ENCODE data around the gene TAOK2.

TAOK2 gene

DNA sequence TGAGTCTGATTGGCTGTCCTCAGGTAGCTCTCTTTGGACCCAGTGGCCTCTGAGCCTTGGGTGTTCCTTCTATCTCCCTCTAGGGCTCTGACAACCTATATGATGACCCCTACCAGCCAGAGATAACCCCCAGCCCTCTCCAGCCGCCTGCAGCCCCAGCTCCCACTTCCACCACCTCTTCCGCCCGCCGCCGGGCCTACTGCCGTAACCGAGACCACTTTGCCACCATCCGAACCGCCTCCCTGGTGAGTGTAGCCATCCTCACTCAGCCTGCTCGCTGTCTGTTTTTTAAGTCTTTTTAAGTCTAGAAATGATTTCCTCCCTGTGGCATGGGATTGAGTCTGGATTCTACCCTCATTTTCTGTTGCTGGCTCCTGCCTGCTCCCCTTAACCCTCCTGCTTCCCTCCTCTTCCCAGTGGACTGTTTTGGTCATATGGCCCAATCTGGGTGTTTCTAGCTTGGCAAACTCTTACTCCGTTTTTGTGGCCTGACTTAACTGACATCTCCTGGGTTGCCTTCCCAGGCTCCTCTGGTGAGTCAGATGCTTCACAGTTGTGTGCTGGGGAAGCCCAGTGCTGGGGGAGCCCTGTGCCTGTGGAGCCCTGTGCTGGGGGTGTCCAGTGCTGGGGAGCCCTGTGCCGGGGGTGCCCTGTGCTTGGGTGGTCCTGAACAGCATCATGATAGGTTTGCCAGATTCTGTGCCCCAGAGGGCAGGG, 9.9 kb downstream of the TAOK2 start:
- in situ Hi-C loops (cut with MboI; ENCODE audit: low sequenced_read_pairs, unreplicated experiment): no loop called here

DNA sequence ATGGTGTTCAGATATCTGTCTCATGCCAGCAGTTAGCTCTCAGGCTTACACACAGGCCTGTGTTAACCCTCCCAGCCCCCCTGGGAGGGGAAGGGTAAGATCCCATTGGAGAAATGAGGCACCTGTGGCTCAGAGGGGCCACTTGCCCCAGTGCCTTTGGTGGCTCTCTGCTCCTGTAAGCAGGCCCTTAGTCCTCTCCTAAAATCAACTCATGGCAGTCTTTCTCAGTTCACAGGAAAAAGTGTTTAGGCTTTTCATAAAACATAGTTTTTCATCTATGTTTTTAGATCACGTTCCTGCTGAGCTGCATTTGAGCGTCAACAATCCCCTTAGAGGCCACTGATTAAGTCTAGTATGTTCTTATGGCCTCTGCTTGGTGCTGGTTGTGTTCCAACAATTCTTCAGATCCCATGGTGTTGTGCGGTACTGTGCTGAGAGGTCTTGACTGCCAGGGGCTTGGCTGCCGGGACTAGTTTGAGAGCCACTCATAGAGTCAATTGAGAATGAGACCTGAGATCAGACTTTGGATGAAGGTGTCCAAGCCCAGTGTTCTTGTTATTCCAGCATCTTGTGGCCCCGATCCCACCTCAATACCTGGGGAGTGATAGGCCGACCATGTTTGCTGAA, 10.6 kb downstream of the TAOK2 start:
- TF ChIP-seq, protein P1, sequence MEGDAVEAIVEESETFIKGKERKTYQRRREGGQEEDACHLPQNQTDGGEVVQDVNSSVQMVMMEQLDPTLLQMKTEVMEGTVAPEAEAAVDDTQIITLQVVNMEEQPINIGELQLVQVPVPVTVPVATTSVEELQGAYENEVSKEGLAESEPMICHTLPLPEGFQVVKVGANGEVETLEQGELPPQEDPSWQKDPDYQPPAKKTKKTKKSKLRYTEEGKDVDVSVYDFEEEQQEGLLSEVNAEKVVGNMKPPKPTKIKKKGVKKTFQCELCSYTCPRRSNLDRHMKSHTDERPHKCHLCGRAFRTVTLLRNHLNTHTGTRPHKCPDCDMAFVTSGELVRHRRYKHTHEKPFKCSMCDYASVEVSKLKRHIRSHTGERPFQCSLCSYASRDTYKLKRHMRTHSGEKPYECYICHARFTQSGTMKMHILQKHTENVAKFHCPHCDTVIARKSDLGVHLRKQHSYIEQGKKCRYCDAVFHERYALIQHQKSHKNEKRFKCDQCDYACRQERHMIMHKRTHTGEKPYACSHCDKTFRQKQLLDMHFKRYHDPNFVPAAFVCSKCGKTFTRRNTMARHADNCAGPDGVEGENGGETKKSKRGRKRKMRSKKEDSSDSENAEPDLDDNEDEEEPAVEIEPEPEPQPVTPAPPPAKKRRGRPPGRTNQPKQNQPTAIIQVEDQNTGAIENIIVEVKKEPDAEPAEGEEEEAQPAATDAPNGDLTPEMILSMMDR (IDR thresholded peaks at IDR 0.05; ENCODE audit: borderline replicate concordance, control extremely low read depth, extremely low read depth, insufficient read depth, missing control alignments): no peak
- DNase-seq (ENCODE audit: low spot score): no peak
- in situ Hi-C loops (cut with MboI; ENCODE audit: low sequenced_read_pairs, unreplicated experiment): no loop called here

More for the DNA sequence above, 9.9 kb downstream of the TAOK2 start:
- TF ChIP-seq, protein P1 (IDR thresholded peaks at IDR 0.05; ENCODE audit: borderline replicate concordance, control extremely low read depth, extremely low read depth, insufficient read depth, missing control alignments): no peak
- no peak for DNase-seq (ENCODE audit: low spot score)

DNA sequence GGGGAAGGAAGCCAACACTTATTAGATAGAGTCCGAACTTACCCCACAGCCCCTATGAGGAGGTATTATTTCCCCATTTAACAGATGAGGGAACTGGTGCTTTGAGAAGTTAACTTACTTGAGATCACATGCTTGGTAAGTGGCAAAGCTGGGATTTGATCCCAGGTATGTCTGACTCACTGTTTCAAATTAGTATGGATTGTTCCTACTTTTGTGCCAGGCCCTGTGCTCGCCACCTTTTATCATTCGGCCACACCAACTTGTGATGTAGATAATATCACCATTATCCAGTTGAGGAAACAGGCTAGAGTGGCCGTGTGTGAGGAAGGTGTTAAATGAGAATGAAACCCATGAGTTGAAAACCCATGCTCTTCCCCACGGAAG, 11.1 kb downstream of the TAOK2 start:
- TF ChIP-seq, protein P1 (IDR thresholded peaks at IDR 0.05; ENCODE audit: borderline replicate concordance, control extremely low read depth, extremely low read depth, insufficient read depth, missing control alignments): no peak
- in situ Hi-C loops (cut with MboI; ENCODE audit: low sequenced_read_pairs, unreplicated experiment): no loop called here
- no peak for DNase-seq (ENCODE audit: low spot score)

DNA sequence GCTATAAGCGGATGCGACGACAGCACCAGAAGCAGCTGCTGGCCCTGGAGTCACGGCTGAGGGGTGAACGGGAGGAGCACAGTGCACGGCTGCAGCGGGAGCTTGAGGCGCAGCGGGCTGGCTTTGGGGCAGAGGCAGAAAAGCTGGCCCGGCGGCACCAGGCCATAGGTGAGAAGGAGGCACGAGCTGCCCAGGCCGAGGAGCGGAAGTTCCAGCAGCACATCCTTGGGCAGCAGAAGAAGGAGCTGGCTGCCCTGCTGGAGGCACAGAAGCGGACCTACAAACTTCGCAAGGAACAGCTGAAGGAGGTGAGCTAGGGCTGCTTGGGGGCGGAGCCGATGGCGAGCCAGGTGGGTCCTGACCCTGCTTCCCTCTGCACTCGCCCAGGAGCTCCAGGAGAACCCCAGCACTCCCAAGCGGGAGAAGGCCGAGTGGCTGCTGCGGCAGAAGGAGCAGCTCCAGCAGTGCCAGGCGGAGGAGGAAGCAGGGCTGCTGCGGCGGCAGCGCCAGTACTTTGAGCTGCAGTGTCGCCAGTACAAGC, 11.7 kb downstream of the TAOK2 start:
- no peak for DNase-seq (ENCODE audit: low spot score)
- TF ChIP-seq, protein P1 (IDR thresholded peaks at IDR 0.05; ENCODE audit: borderline replicate concordance, control extremely low read depth, extremely low read depth, insufficient read depth, missing control alignments): no peak
- in situ Hi-C loops (cut with MboI; ENCODE audit: low sequenced_read_pairs, unreplicated experiment): no loop called here

DNA sequence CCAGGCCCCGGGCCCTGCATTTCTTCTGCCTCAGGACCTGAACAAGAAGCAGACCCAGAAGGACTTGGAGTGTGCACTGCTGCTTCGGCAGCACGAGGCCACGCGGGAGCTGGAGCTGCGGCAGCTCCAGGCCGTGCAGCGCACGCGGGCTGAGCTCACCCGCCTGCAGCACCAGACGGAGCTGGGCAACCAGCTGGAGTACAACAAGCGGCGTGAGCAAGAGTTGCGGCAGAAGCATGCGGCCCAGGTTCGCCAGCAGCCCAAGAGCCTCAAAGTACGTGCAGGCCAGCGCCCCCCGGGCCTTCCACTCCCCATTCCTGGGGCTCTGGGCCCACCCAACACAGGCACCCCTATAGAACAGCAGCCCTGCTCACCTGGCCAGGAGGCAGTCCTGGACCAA, 12.6 kb downstream of the TAOK2 start:
- TF ChIP-seq, protein P1 (IDR thresholded peaks at IDR 0.05; ENCODE audit: borderline replicate concordance, control extremely low read depth, extremely low read depth, insufficient read depth, missing control alignments): no peak
- in situ Hi-C loops (cut with MboI; ENCODE audit: low sequenced_read_pairs, unreplicated experiment): no loop called here
- DNase-seq (ENCODE audit: low spot score): no peak

DNA sequence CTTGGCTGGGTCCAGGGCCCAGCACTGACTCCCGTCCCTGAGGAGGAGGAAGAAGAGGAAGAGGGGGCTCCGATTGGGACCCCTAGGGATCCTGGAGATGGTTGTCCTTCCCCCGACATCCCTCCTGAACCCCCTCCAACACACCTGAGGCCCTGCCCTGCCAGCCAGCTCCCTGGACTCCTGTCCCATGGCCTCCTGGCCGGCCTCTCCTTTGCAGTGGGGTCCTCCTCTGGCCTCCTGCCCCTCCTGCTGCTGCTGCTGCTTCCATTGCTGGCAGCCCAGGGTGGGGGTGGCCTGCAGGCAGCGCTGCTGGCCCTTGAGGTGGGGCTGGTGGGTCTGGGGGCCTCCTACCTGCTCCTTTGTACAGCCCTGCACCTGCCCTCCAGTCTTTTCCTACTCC, 13.3 kb downstream of the TAOK2 start:
- TF ChIP-seq, protein P1 (IDR thresholded peaks at IDR 0.05; ENCODE audit: borderline replicate concordance, control extremely low read depth, extremely low read depth, insufficient read depth, missing control alignments): no peak
- in situ Hi-C loops (cut with MboI; ENCODE audit: low sequenced_read_pairs, unreplicated experiment): no loop called here
- no peak for DNase-seq (ENCODE audit: low spot score)

Data from GM13976 (cell line).